ENCODE measurements around the gene ZNF580. TPM values are rescaled to one million over a fixed set of nuclear protein-coding genes. Genes with fewer than 3 reads are reported as not detected.

The ZNF580 gene
- total and polyA plus RNA-seq, 9 of the 15 experiments (the other 6 are each of a cell fraction or from before 2014, with no cell fraction given), result 2.3 to 47.4 (median 6.0) TPM

- TF ChIP-seq ZNF407 (IDR thresholded peaks at IDR 0.05; ENCODE audit: low read depth) (peak; percentile 91), PCBP1 (IDR thresholded peaks at IDR 0.05; ENCODE audit: low read depth, low read length, poor library complexity, severe bottlenecking) (peak; percentile 62), HMGN3 (IDR thresholded peaks at IDR 0.05; ENCODE audit: borderline replicate concordance, extremely low read depth, insufficient read length, low read depth, low read length) (peak; percentile 87), RAD51 (IDR thresholded peaks at IDR 0.05; ENCODE audit: borderline replicate concordance, low read depth) (no peak), NFRKB (IDR thresholded peaks at IDR 0.05; ENCODE audit: low read depth) (0 out of 2 replicates have a peak, but pooled peaks have one; percentile 57), TBP (optimal IDR thresholded peaks at IDR 0.05; ENCODE audit: low read depth, low read length) (peak; percentile 69), ZNF766 (CRISPR knock-in tag; conservative IDR thresholded peaks at IDR 0.05) (no peak), HSF4 (CRISPR knock-in tag; IDR thresholded peaks at IDR 0.05; ENCODE audit: borderline replicate concordance) (no peak), WHSC1 (IDR thresholded peaks at IDR 0.05; ENCODE audit: low read length) (no peak), CEBPZ (IDR thresholded peaks at IDR 0.05; ENCODE audit: borderline replicate concordance, low read depth, low read length) (no peak), FOXM1 (IDR thresholded peaks at IDR 0.05; ENCODE audit: low read depth) (peak; percentile 63), FOXM1 (CRISPR knock-in tag; IDR thresholded peaks at IDR 0.05; ENCODE audit: low read depth) (no peak), POLR2A (conservative IDR thresholded peaks at IDR 0.05) (peak; percentile 68), PYGO2 (tag; IDR thresholded peaks at IDR 0.05) (no peak), CCNT2 (IDR thresholded peaks at IDR 0.05; ENCODE audit: borderline replicate concordance, extremely low read depth, insufficient read length, low read depth, low read length) (peak; percentile 40)
Observed at GRCh38 chr19:55643003-55643886, 2.4 kb downstream of the ZNF580 start, which contains the start of gene ZNF581 (continued).
